Measurements from ENCODE around the gene LAMC2.

The LAMC2 gene

GRCh38 chr1:183185941-183186490, at the start of gene LAMC2:
LAMC2 (plus strand) TSS chr1:183186264; CDS start chr1:183186353, 89 bp downstream.
- no peak within 1 kb of the TSS for H3K4me3 ChIP-seq (ENCODE audit: low read depth, low read length)

GRCh38 chr1:183137782-183138181, 48.3 kb upstream of the LAMC2 start:
- no peak overlapping the region for H3K4me3 ChIP-seq (ENCODE audit: low read depth, low read length)
- no peak for TF ChIP-seq CTCF (IDR thresholded peaks at IDR 0.05; ENCODE audit: borderline replicate concordance, insufficient read depth, low read depth, low read length)

More at GRCh38 chr1:183185941-183186490, at the start of gene LAMC2:
- TF ChIP-seq CTCF (IDR thresholded peaks at IDR 0.05; ENCODE audit: borderline replicate concordance, insufficient read depth, low read depth, low read length), result no peak

- H3K4me3 ChIP-seq (ENCODE audit: low read depth, low read length), result no peak overlapping the region
- TF ChIP-seq CTCF (IDR thresholded peaks at IDR 0.05; ENCODE audit: borderline replicate concordance, insufficient read depth, low read depth, low read length), result no peak
Observed at GRCh38 chr1:183138301-183138700, 47.8 kb upstream of the LAMC2 start.

GRCh38 chr1:183139281-183139942, 46.7 kb upstream of the LAMC2 start:
- no peak overlapping the region for H3K4me3 ChIP-seq (ENCODE audit: low read depth, low read length)
- no peak for TF ChIP-seq CTCF (IDR thresholded peaks at IDR 0.05; ENCODE audit: borderline replicate concordance, insufficient read depth, low read depth, low read length)

- TF ChIP-seq CTCF (IDR thresholded peaks at IDR 0.05; ENCODE audit: borderline replicate concordance, insufficient read depth, low read depth, low read length), result no peak
- no peak overlapping the region for H3K4me3 ChIP-seq (ENCODE audit: low read depth, low read length)
Observed at GRCh38 chr1:183140633-183141032, 45.4 kb upstream of the LAMC2 start.

- TF ChIP-seq CTCF (IDR thresholded peaks at IDR 0.05; ENCODE audit: borderline replicate concordance, insufficient read depth, low read depth, low read length), result no peak
- no peak overlapping the region for H3K4me3 ChIP-seq (ENCODE audit: low read depth, low read length)
Observed at GRCh38 chr1:183142171-183142570, 43.9 kb upstream of the LAMC2 start.

Data from GM12875 (cell line).